C4-2B (cell line): Measurements from ENCODE around the gene CEP290.

Source experiments
- H3K27ac ChIP-seq: fragments of 450-650 bp; 2 replicates; pipeline ENCODE4 v1.5.1; 2017
- CTCF ChIP-seq: fragments of 450-650 bp; conservative IDR thresholded peaks from 2 replicates; pipeline ENCODE4 v1.5.1; 2017; ENCODE audit warnings: mild to moderate bottlenecking
- ZFX ChIP-seq: fragments of 450-650 bp; IDR thresholded peaks from 2 replicates; pipeline ENCODE4 v1.6.1; 2017

CEP290 gene

GRCh38 chr12:88026196-88026595, 115.7 kb downstream of the CEP290 start:
- TF ChIP-seq CTCF (no peak), ZFX (no peak)
- no peak overlapping the region for H3K27ac ChIP-seq

GRCh38 chr12:88017964-88018363, 123.9 kb downstream of the CEP290 start:
- no peak overlapping the region for H3K27ac ChIP-seq
- TF ChIP-seq CTCF, result no peak
- no peak for TF ChIP-seq ZFX

- H3K27ac ChIP-seq, result no peak overlapping the region
- TF ChIP-seq CTCF (no peak), ZFX (no peak)
These were observed 126.1 kb downstream of the CEP290 start for GRCh38 chr12:88015825-88016224.

GRCh38 chr12:88011755-88012154, 130.1 kb downstream of the CEP290 start:
- no peak for TF ChIP-seq ZFX
- TF ChIP-seq CTCF, result no peak

GRCh38 chr12:88006351-88006750, 135.5 kb downstream of the CEP290 start:
- H3K27ac ChIP-seq, result no peak overlapping the region
- TF ChIP-seq CTCF (no peak), ZFX (no peak)

More at GRCh38 chr12:88011755-88012154, 130.1 kb downstream of the CEP290 start:
- H3K27ac ChIP-seq, result no peak overlapping the region

- TF ChIP-seq CTCF (no peak), ZFX (no peak)
These were observed 140.6 kb downstream of the CEP290 start for GRCh38 chr12:88001327-88001726.

More at GRCh38 chr12:88001327-88001726, 140.6 kb downstream of the CEP290 start:
- no peak overlapping the region for H3K27ac ChIP-seq
